ENCODE data around the gene ATXN7L1. TPM values are rescaled to one million over a fixed set of nuclear protein-coding genes. Genes with fewer than 3 reads are reported as not detected.

Gene ATXN7L1
- total and polyA plus RNA-seq, 2 of the 4 experiments (the other 2 are of a cell fraction): 3.5 to 4.3 TPM

- in situ Hi-C loops (cut with MboI; ENCODE audit: low sequenced_read_pairs): no loop called here
- 100% methylated on average over 2 of the region's 2 CpGs; no CpG with 5 or more reads in 1 of the 2 experiments for WGBS, 2 experiments (ENCODE audit: extremely low coverage in 2 of 2, insufficient read length in 1 of 2)
- BruUV-seq (replicated peaks): no TSS peak
Observed at GRCh38 chr7:105672801-105673200, 203.6 kb downstream of the ATXN7L1 start.

More at GRCh38 chr7:105672801-105673200, 203.6 kb downstream of the ATXN7L1 start:
- no peak overlapping the region for H2AK9ac ChIP-seq (replicated peaks; ENCODE audit: low read depth, low read length, poor library complexity)
- H4K8ac ChIP-seq (ENCODE audit: low read depth in 2 of 2, low read length in 2 of 2): no peak overlapping the region
- no peak overlapping the region for H2AK5ac ChIP-seq (ENCODE audit: low read depth, low read length)
- H3K79me1 ChIP-seq (ENCODE audit: low read depth in 1 of 2, low read length in 2 of 2): no peaks in the 10 kb centered on the region; a peak in 1 of 4 replicates
- H2BK20ac ChIP-seq (ENCODE audit: low read depth, low read length): no peak overlapping the region
- no peak for TF ChIP-seq BHLHE40 (IDR thresholded peaks at IDR 0.05; ENCODE audit: low read depth, low read length)
- TF ChIP-seq MAFK (IDR thresholded peaks at IDR 0.05; ENCODE audit: low read depth, low read length): no peak
- no peak for TF ChIP-seq SMC3 (IDR thresholded peaks at IDR 0.05; ENCODE audit: low read depth, low read length)
- no peak for TF ChIP-seq CTCF (conservative IDR thresholded peaks at IDR 0.05; ENCODE audit: low read depth, low read length)
- no peak for TF ChIP-seq POLR2A (IDR thresholded peaks at IDR 0.05; ENCODE audit: low read depth, low read length)
- TF ChIP-seq CEBPB (IDR thresholded peaks at IDR 0.05; ENCODE audit: low read depth, low read length): no peak
- TF ChIP-seq CHD1 (IDR thresholded peaks at IDR 0.05; ENCODE audit: low read depth, low read length): no peak
- no peak for TF ChIP-seq NFE2L2 (IDR thresholded peaks at IDR 0.05; ENCODE audit: low read depth, low read length)
- no peak for TF ChIP-seq MXI1 (IDR thresholded peaks at IDR 0.05; ENCODE audit: borderline replicate concordance, low read depth, low read length)
- TF ChIP-seq FOS (IDR thresholded peaks at IDR 0.05; ENCODE audit: low read depth, low read length): no peak
- TF ChIP-seq ELK1 (IDR thresholded peaks at IDR 0.05; ENCODE audit: borderline replicate concordance, low read depth, low read length): no peak
- TF ChIP-seq MAZ (IDR thresholded peaks at IDR 0.05; ENCODE audit: borderline replicate concordance, low read depth, low read length): no peak
- no peak for TF ChIP-seq RFX5 (IDR thresholded peaks at IDR 0.05; ENCODE audit: low read depth, low read length)
- no peak overlapping the region for H4K91ac ChIP-seq (ENCODE audit: insufficient read depth, low read depth, low read length)
- no peak overlapping the region for H2BK120ac ChIP-seq (ENCODE audit: low read depth, low read length)
- H3K9ac ChIP-seq (ENCODE audit: low read depth, low read length): no peak overlapping the region
- H3K18ac ChIP-seq (ENCODE audit: low read depth, low read length): no peak overlapping the region
- no peaks in the 10 kb centered on the region for H3K4me1 ChIP-seq (ENCODE audit: control insufficient read depth, insufficient read depth, low read length)
- H3K27me3 ChIP-seq (ENCODE audit: control insufficient read depth, insufficient read depth, low read length): no peaks in the 10 kb centered on the region
- no peaks in the 10 kb centered on the region for H3K9me1 ChIP-seq (ENCODE audit: insufficient read depth, low read length)
- H4K20me1 ChIP-seq (ENCODE audit: insufficient read depth, low read length): 0 out of 2 replicates have a peak, but pooled peaks cover 1% of the 10 kb centered on the region
- H3K4me2 ChIP-seq (ENCODE audit: low read depth, low read length): no peak overlapping the region
- no peak overlapping the region for H2BK15ac ChIP-seq (ENCODE audit: low read depth, low read length)
- H3K36me3 ChIP-seq (ENCODE audit: control insufficient read depth, insufficient read depth, low read length): no peaks in the 10 kb centered on the region
- H3K4me3 ChIP-seq (ENCODE audit: insufficient read depth, low read depth, low read length): no peak overlapping the region
- ATAC-seq (ENCODE audit: low read depth): no peak
- H3K27ac ChIP-seq (ENCODE audit: insufficient read depth, low read length): no peak overlapping the region
- H2BK5ac ChIP-seq (ENCODE audit: low read depth, low read length, poor library complexity, severe bottlenecking): no peak overlapping the region
- DNase-seq: no peak
- H4K5ac ChIP-seq (ENCODE audit: low read depth, low read length): no peak overlapping the region
- CTCF ChIA-PET: no interaction called here
- POLR2A ChIA-PET (ENCODE audit: unreplicated experiment): no interaction called here
- no peak overlapping the region for H3K14ac ChIP-seq (replicated peaks; ENCODE audit: low read depth, low read length)
- H3K23ac ChIP-seq (ENCODE audit: low read depth, low read length): no peak overlapping the region
- no peaks in the 10 kb centered on the region for H3K9me3 ChIP-seq (ENCODE audit: control insufficient read depth, insufficient read depth, low read length)
- H3K56ac ChIP-seq (ENCODE audit: extremely low read depth, insufficient read depth, low read length): no peak overlapping the region
- no peak overlapping the region for H3K4ac ChIP-seq (ENCODE audit: low read depth, low read length)
- intact Hi-C loops (cut with micrococcal nuclease) (no loop called here), dilution Hi-C loops (cut with HindIII; ENCODE audit: low sequenced_read_pairs, unreplicated experiment) (no loop called here)
- H2AFZ ChIP-seq (replicated peaks; ENCODE audit: low read length, poor library complexity): no peak overlapping the region

Data from IMR-90 (cell line).